Measurements from ENCODE around the gene PHLPP1.

Gene PHLPP1

DNA sequence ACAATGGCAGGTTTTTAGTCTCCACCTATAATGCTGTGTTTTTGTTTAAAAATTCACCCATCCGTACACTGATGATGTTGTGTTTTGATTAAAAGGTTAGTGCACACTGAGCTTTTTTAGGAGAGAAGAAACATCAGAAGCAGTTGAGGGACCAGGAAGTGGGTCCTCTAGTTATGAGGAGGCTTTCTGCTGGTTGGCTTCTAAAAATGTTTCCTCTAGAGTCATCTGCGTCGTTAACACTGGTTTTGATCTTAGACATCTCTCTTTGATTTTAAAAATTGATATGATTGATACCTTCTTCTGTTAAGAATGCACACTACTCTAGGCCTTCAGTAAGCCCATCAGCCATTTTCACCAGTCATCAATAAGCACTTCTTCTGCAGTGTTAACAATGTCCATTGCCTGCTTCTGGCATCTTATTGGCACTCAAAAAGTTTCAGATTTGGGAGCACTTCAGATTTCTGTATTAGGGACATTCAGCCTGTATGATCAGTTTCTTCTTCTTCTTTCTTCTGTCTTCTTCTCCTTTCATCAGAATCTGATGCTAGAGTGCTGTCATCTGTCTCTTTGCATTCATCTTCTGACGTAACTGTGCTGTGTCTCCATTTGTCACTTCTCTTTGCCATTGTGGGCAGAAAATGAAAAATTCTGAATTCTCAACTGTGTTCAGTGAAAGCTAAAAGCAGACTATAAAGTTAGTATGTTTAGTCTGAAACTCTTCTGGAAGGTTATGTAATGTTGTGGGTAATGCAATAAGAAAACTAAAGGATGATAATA lies 56.3 kb downstream of the PHLPP1 start:
- DNase-seq (ENCODE audit: low read depth, low spot score) = no peak

DNA sequence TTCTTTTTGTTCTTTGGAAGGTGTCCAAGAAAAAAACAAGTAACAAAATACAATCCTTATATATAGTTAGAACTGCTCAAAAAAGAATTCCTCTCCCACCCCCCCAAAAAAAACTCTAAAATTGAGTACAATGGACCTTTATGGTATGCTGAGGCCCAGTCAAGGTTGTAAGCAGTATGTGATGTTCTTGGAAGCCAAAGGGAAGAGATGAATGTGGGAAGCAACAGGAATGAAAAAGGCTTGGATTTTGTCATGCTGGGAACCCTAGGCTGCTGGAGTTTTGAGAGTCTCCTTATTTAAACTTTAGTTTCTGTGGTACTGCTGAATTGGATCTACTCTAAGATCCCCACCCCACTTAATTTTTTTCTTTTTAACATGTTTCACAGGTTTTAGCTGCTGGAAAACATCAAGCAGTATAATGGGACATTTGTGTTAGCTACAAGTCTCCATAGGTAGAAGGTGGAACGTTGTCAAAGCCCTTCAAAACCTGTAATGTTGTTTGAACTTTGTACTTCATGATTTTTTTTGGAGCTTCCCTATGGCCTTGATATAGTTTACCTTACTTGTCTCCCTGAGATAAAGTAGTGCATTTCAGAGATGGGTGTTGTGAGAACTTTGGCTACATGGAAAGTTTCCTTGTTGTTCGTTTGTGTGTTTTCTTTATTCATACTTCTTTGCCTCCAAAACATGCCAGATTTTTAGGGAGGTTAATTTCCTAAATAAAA lies 57.7 kb downstream of the PHLPP1 start:
- no peak for DNase-seq (ENCODE audit: low read depth, low spot score)

DNA sequence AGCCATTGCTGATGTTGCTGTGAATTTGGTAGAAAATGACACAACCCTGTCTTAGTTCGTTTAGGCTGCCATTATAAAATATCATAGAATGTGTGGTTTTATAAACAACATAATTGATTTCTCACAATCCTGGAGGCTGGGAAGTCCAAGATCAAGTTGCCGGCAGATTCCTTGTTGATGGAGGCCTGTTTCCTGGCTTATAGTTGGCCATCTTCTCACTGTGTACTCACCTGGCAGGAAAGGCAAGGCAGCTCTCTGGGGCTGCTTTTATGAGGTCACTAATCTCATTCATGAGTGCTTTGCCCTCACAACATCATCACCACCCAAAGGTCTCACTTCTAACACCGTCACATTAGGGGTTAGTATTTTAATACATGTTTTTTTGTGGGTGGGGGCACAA lies 58.4 kb downstream of the PHLPP1 start:
- no peak for DNase-seq (ENCODE audit: low read depth, low spot score)

DNA sequence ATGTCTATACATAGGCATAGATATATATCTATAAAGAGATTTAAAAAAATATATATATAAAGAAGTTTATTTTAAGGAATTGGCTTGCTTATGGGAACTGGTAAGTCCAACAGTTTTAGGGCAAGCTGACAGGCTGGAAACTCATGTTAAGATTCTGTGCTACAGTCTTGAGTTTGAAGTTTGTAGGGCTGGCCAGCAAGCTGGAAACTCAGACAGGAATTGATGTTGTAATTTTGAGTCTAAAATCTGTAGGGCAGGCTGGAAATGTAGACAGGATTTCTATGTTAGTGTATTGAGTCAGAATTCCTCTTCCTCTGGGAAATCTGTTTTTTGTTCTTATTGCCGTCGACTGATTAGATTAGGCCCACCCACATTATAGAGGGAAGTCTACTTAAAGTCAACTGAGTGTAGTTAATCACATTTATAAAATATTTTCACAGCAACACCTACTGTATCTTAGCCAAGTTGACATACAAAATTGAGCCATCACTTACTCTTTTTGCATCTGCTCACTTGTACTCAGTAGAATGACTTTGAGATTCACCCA lies 60.8 kb downstream of the PHLPP1 start:
- DNase-seq (ENCODE audit: low read depth, low spot score) = no peak

DNA sequence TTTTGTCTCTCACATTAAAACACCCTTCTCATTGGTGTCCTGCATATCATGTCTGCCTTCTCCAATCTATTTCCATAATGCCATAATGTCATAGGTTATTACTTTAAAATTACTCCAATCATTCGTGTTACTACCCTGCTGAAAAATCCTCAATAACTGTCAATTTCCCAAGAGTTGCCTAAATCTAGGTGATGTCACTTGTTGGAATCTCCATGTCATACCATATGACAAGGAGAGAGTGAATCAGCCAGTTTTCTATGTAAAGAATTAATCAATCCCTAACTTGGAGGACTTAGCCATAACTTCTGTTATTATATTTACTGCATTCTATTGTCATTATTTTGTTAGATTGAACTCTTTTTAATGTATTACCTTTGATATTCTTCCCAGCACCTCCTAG lies 62.5 kb downstream of the PHLPP1 start:
- DNase-seq (ENCODE audit: low read depth, low spot score) = no peak

DNA sequence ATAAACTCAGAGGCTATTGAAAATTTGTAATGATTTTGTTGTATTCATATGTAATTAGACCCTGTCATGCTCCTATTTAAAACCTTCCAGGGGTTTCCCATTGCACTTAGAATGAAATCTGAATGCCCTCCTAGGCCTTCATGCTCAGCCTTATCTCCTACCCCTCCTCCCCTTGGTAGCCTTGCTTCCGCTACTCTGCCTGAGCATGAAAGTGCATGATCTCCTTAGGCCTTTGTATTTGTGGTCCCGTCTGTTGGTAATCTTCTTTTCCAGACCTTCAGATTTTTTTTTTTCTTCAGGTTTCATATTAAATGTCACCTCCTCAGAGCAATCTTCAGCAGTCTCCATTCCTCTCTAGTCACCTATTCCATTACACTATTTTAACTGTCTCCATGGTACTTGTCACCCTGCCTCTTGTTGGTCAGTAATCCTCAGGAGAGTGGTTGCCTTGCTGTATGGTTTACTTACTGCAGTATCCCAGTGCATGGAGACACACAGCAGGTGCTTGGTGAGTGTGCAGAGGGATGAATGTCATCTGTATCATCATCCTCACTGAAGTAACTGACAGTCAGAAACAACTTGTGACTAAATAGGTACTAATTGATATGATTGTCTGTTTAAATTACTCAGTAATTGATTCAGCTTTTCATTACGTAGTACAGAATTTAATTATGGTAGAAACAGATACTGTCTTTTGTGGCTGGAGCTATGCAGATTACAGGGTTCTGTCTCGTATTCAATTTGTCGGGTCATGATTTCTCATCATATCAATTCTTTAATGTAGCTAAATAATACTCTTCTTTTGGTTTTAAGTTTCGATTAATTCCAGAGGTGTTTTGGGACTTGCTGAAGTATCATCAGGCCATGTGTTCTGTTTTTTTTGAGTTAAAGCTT lies 63.9 kb downstream of the PHLPP1 start:
- no peak for DNase-seq (ENCODE audit: low read depth, low spot score)

DNA sequence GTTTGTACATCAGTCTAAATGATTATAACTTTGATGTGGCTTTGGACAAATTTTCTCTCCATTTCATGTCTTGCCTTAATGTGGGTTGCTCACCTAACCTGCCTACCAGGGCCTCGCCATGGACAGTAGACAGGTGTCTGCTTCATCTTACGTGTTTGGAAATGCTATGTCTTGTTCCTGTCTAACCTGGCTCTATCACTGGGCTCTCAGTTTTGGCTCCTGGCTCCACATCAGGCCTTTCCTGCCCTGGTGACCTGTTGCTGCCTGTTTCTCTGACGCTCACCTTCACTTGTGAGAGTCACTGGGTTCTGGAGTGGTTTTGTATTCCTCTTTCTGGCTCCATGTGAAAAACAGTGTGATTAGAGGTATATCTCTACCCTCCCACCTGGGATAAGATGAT lies 65.9 kb downstream of the PHLPP1 start:
- no peak for DNase-seq (ENCODE audit: low read depth, low spot score)

DNA sequence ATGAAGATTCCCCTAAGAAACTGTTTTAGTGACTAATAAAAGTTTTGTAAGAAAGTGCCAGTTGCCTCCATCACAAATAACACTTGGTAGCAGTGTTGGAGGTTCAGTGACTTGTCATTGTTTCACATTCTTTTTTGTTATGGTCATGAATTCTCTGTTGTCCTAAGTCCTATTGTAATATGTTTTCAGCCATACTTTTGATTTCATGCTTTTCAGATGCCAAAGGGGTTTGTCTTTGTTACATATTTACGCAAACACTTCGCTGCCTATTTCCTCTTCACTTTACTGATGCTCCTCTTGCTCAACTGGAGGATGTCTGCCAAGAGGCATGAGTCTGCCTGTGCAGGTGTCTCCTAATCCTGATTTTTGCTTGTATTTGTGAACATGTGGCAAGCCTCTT lies 66.6 kb downstream of the PHLPP1 start:
- DNase-seq (ENCODE audit: low read depth, low spot score) = no peak

DNA sequence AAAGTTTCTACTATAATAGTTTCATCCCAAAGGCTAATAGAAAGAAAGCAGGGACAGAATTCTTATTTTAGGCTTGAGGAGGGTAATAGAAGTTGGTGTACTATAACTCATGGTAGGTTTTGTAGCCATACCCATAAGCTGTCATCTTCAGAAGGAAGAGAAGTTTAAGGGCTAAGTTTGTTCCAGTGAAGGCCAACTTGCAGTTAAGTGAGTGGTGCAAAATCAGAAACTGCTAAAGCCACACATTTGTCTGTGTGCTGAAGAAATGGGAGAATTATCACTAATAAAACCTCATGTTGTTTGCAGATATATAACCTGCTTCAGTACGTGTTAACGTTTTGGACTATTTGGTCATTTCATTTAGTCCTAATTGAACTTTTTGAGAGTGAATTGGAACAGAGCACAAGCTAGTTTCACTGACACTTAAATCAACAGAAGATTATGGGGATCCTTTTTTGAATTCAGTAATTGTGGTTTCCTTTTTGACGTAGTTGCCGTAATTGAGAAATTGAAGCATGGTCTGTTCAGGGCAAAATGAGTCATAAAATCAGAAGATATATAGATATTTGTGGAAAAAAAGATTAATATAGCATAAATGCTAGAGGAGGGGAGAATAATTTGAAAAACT lies 69.1 kb downstream of the PHLPP1 start:
- no peak for DNase-seq (ENCODE audit: low read depth, low spot score)

DNA sequence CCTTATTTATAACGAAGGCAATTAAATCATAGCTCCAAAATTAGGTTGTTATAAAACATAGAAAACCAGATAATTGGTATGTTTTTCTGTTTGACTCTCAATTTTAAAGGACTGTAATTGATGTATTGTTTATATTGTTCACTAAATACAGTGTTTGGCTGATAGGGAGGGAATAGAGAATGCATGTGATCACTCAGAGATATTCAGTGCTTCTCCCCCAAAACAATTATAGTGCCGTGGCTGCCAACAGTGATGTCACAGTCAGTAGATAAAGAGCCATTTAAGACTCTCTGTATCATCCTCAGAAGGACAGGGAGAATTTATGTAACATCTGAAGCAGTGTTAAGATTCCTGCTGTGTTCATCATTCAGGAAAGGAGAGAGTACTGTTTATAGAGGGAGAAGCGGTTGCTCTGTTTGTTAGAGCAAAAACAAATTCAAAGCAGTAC lies 69.6 kb downstream of the PHLPP1 start:
- no peak for DNase-seq (ENCODE audit: low read depth, low spot score)

DNA sequence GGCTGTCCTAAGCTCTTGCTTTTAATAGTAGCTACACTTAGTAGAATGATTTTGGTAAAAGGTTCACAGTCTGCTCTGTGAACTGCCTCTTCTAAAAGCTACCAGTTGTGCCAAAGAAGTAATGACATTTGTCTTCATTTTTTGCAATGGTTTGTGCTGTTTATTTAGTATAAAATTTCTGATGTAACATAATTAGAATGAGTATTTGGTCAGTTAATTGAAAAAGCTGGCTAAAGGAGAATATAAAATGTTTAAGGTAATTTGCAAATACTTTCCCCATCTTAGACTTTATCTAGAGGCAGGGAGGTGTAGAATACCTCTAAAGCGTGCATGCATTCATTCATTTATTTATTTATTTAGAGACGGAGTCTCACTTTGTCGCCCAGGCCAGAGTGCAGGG lies 71.3 kb downstream of the PHLPP1 start:
- no peak for DNase-seq (ENCODE audit: low read depth, low spot score)

DNA sequence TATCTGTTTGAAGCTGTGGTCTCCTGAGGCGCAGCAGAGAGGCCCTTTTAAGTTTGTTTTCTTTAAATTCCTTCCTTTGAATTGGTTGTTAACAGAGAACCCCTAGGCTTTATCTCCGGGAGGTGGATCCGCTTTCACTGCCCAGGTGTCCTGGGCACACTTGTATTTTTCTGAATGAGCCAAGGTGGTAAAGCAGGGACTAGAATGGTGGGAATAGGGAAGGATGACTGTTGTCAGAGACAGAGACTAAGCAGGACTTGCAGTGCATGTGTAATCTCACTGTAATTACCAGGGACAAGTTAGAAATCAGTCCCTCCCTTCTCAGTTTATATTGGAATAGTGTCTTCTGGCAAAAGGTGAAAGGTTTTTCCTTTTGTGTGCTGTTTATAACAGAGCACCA lies 72.8 kb downstream of the PHLPP1 start:
- no peak for DNase-seq (ENCODE audit: low read depth, low spot score)

DNA sequence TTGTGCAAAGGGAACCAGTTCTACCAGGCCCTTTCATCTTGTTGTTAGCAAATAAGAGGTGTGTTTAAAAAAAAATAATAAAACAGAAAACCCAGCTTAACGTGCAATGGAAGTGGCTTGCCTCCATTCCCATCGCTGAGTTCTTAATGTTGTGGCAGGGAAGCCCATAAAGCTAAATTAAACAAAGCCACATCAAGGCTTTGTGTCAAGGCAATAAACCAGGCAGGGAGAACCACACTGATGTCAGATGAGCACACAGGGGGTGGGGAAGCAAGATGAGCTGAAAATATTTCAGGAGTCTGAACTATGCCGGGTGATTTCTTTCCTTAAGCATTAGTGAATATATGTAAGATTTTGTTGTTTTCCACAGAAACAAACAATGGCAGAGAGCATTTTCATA lies 73.5 kb downstream of the PHLPP1 start:
- DNase-seq (ENCODE audit: low read depth, low spot score) = no peak

DNA sequence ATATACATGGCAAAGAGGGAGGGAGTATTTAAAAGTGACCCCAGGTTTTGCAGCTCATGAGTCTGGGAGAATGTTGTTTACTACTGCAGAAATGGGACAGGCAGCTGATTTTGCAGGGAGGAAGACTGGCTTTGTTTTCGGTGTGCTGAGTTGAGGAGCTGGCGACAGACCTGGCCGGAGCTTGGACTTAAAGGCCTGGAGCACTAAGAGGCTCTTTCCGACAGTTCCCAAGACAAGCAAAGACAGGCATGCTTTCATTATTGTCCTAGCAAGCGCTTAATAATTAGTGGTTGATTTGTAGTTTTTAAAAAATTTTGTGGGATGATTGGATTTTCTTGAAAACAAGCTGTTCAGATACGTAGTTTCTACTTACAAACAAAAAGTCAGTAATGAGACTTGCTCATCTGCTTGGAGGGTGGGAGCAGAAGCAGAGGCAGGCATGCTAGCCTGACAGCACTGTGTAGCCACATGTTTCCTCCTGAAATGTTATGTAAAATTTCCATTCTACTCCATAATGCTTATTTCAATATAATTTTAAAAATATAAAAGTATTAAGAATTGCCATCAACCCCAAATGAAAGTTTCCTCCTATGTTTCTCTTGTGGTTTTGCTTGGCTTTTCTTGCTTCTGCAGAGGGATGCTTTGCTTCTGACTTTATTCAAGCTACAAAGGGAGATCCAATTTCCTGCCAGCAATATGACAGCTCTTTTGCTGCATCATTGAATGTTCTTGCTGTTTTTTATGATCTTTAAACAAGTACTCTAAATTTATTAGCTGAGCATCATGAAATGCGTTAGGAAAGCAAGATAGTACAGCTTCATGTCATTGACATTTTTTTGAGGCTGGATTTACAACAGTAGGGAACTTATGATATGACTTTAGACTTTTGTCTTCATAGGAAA lies 75.8 kb downstream of the PHLPP1 start:
- DNase-seq (ENCODE audit: low read depth, low spot score) = no peak

DNA sequence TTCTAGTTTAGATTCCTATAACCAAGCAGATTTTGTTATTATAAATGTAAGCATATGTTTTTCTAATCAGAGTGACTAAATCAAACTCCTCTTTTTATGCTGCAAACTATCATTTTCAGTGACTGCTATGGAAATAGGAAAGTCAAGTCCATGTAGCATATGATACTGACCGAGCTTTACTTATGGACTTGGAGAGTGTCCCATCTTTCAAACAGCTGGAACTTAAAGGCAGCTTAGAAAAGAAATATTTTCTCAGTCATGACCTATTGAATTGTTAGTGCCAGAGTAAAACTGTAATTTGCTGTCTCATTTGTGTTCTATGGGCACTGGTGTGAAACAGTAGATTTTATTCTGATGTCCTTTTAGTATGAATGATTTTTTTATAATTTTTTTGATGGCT lies 76.7 kb downstream of the PHLPP1 start:
- DNase-seq (ENCODE audit: low read depth, low spot score) = no peak

DNA sequence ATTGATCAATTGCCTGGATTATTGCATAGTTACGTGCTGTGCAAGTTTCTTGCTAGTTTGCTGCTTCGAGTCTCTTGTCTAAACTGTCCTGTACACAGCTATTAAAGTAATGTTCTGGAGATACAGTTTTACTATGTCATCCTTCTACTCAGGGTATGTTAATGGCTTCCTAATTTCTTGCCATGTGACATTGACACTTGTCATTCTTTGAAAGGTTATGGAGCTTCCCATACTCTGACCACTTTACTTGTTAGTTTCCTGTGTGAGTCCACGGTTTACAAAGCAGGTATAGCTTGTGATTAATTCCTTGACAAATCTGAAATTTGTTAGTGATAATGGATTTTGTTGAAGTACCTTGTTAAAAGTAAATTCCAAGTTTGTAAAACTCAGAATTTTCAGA lies 80.5 kb downstream of the PHLPP1 start:
- DNase-seq (ENCODE audit: low read depth, low spot score) = no peak

DNA sequence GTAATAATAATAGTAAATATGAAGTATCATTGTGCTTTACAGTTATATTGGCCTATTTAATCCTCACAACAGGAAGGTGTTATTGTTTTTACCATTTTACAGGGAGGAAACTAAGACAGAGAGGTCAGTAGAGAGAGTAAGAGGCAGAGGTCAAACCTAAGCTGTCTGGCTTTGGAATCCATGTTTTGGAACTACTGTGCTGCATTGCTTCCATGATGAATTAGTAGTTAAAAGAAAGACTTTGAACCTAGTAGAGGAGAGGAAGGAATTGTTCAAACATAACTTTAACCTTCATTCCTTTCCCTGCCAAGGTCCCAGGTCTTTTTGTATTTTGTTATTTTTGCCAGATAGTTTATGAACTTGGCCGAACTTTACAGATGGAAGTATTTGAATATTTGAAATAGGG lies 80.9 kb downstream of the PHLPP1 start:
- DNase-seq (ENCODE audit: low read depth, low spot score) = no peak

DNA sequence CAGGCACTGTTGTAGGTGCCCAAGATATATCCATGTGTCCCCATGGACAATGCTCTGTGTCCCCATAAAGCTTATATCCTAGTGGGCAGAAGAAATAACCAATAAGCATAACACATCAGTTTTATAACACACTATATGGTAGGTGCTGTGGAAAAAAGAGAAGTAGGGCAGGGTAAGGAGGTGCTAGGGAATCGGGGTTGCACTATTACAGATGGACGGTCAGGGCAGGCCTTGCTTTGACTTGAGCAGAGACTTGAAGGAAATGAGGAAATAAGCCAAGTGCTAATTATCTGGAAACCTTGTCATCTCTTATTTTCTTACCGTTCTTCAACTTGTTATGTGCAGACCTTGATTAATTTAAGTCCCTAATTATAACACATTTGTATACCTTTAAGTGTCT lies 82.0 kb downstream of the PHLPP1 start:
- no peak for DNase-seq (ENCODE audit: low read depth, low spot score)

DNA sequence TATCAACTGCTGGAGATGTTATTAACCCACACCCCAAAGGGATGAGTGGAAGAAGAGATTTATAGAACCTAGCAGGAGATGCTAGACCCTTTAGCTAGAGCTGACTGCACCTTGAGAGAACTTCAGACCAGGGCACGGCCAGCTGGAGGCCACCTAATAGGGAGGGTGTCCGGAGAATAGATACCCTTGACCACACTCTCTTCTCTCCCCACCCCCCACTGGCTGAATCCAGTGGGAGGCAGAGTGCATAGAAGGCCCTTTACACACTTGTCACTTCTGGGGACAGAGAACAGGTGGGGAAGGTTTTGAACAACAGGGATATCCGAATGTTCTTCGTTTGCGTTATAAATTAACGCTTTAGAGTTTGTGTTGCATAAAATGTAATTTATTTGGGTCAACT lies 84.6 kb downstream of the PHLPP1 start:
- no peak for DNase-seq (ENCODE audit: low read depth, low spot score)

DNA sequence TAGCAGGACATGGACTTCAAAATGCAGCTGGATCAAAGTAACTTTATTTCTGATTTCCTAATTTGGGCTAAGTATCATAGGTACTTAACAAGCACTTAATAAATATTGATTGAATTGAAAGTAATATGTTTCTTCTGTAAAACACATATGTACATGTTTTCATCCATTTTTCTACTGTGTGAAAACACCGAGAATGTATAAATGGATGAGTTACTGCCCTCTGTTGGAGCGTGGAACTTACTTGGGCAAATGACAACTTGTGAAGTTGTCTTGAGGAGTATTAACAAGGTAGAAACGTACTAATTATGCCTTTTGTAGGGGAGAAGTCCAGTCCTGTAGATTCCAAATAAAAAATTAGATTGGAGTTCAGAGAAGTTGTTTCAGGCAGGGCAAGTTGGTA lies 87.2 kb downstream of the PHLPP1 start:
- DNase-seq (ENCODE audit: low read depth, low spot score) = no peak

DNA sequence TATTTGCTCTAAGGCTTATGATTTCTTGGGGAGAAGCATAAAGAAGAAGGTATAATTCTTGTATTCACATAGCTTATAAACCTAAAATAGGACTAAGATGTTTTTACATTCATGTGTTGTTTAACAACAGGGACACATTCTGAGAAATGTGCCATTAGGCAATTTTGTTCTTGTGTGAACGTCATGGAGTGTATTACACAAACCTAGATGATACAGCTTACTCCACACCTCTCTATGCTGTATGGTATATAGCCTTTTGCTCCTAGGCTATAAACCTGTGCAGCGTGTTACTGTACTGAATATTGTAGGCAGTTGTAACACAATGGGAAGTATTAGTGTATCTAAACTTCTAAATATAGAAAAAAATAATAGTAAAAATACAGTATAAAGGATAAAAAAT lies 92.1 kb downstream of the PHLPP1 start:
- no peak for DNase-seq (ENCODE audit: low read depth, low spot score)
